Upper lobe of left lung (tissue), 4 donors: Measurements from ENCODE around the gene MAP3K13.

Experiments used
- CTCF ChIP-seq, 6 experiments: fragments of 450-650 bp in 4 of 6; fragments of 200-600 bp in 2 of 6; sonication (generic) in 2 of 6; IDR thresholded peaks; one replicate each; pipeline ENCODE4 v1.5.1; 2016 to 2019; ENCODE audit warnings: antibody characterized with exemption in 6 of 6
- POLR2A ChIP-seq, 4 donors: fragments of 450-650 bp; IDR thresholded peaks; one replicate each; pipeline ENCODE4 v1.5.1; 2016 to 2017; ENCODE audit warnings: antibody characterized with exemption in 4 of 4, mild to moderate bottlenecking in 2 of 4
- POLR2AphosphoS5 ChIP-seq, 2 donors: sonication (generic); formaldehyde crosslinking; IDR thresholded peaks; one replicate each; pipeline ENCODE4 v1.5.1; 2017; ENCODE audit warnings: antibody characterized with exemption in 2 of 2

DNA sequence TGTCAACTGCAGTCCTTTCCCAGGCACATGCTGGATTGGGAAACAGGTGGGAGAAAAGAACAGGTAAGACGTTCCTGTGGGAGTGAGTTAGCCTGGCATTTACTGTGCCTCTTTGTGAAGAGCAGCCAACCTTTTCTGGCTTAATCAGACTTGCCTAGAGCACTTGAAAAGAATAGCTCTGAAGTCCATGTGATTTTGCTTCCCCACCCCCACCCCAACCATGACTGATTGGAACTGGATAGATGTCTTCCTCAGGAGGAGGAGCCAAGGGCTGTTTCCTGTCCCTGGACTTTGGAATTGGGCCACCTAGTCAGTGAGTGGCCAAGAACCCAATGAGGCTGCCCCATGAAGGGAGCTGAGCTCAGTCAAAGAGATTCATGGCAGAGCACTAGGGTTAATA, 140.6 kb downstream of the MAP3K13 start:
- TF ChIP-seq CTCF (IDR thresholded peaks at IDR 0.05) = no peak
- no peak for TF ChIP-seq POLR2A (IDR thresholded peaks at IDR 0.05)
- TF ChIP-seq POLR2AphosphoS5 (IDR thresholded peaks at IDR 0.05) = no peak
